ENCODE measurements around the gene CDH4. TPM values are rescaled to one million over a fixed set of nuclear protein-coding genes. Genes with fewer than 3 reads are reported as not detected.

Gene CDH4
- total RNA-seq, 4 donors from 2014 or later: 0.13 to 0.38 (median 0.21) TPM; not detected in 1

GRCh38 chr20:61605283-61605682 is 353.2 kb downstream of the CDH4 start:
- H3K4me3 ChIP-seq: no peak overlapping the region
- no peaks in the 10 kb centered on the region for H3K9me3 ChIP-seq
- H3K27ac ChIP-seq: no peak overlapping the region
- TF ChIP-seq CTCF (IDR thresholded peaks at IDR 0.05) (no peak), POLR2A (IDR thresholded peaks at IDR 0.05) (no peak)
- no peaks in the 10 kb centered on the region for H3K4me1 ChIP-seq
- H3K36me3 ChIP-seq: no peaks in the 10 kb centered on the region
- peaks cover 0 to under 1% (median 0%) of the 10 kb centered on the region in 4 donors for H3K27me3 ChIP-seq
- intact Hi-C loops (cut with DNase I): no loop called here
- DNase-seq: no peak

DNA sequence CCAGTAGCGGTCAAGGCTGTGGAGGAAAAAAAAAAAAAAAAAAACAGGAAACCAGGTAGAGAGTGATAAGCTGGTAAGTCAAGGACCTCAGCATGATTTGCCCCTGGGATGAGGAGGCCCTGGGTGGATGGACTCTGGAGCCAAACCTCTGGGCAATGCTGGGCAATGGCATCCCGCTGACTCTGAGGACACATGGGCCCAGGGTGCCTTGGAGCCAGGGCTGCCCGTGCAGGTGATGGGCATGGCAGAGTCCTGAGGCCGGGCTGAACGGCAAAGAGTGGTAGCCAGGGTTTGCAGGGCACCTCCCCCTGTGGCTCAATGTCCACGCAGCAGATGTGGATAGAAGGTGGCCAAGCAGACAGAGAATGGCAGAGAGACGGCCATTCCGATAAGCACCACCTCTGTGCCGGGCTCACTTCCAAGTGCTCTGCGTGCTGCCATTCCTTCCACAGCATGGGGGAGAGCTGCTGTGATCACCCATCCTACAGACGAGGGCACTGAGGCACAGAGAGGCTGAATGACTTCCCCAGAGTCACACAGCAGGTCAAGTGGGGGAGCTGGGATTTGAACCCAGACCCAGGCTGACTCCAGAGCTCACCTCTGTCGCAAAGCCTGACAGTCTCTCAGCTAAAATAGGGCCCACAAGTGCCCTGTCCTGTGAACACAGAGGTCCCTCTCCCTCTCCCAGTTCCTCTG is 353.9 kb downstream of the CDH4 start:
- 72 to 79% methylated on average over 8 to 9 of the region's 12 CpGs for WGBS, 2 donors
- Histone ChIP-seq H3K27me3 (peaks cover 0 to 8% (median 0%) of the 10 kb centered on the region in 4 donors), H3K4me3 (no peak overlapping the region), H3K36me3 (no peaks in the 10 kb centered on the region), H3K9me3 (no peaks in the 10 kb centered on the region), H3K4me1 (no peaks in the 10 kb centered on the region), H3K27ac (no peak overlapping the region)
- intact Hi-C loops (cut with DNase I): no loop called here
- TF ChIP-seq POLR2A (IDR thresholded peaks at IDR 0.05): no peak
- TF ChIP-seq CTCF (IDR thresholded peaks at IDR 0.05): no peak
- DNase-seq: no peak

- TF ChIP-seq CTCF (IDR thresholded peaks at IDR 0.05) (no peak), POLR2A (IDR thresholded peaks at IDR 0.05) (no peak)
- no peak overlapping the region for H3K4me3 ChIP-seq
- WGBS, 2 donors: 43 to 58% methylated on average over 9 to 17 of the region's 21 CpGs
Measured at GRCh38 chr20:61608275-61609085, 356.4 kb downstream of the CDH4 start.

GRCh38 chr20:61609461-61609860 is 357.4 kb downstream of the CDH4 start:
- no peak for DNase-seq
- H3K27ac ChIP-seq: no peak overlapping the region
- H3K4me3 ChIP-seq: no peak overlapping the region
- no peaks in the 10 kb centered on the region for H3K9me3 ChIP-seq
- TF ChIP-seq CTCF (IDR thresholded peaks at IDR 0.05): no peak
- TF ChIP-seq POLR2A (IDR thresholded peaks at IDR 0.05): no peak
- no peaks in the 10 kb centered on the region for H3K36me3 ChIP-seq
- intact Hi-C loops (cut with DNase I): no loop called here
- H3K27me3 ChIP-seq: peaks cover 0 to 21% (median 0%) of the 10 kb centered on the region in 4 donors
- H3K4me1 ChIP-seq: no peaks in the 10 kb centered on the region
- WGBS, 2 donors: 53 to 64% methylated on average over 8 to 9 of the region's 9 CpGs

More at GRCh38 chr20:61608275-61609085, 356.4 kb downstream of the CDH4 start:
- no peaks in the 10 kb centered on the region for H3K9me3 ChIP-seq
- H3K27ac ChIP-seq: no peak overlapping the region
- peaks cover 0 to 21% (median 0%) of the 10 kb centered on the region in 4 donors for H3K27me3 ChIP-seq
- intact Hi-C loops (cut with DNase I): no loop called here
- no peaks in the 10 kb centered on the region for H3K4me1 ChIP-seq
- no peak for DNase-seq
- no peaks in the 10 kb centered on the region for H3K36me3 ChIP-seq
